HEK293 (cell line): ENCODE data around the gene CEBPZ.
A peak's percentile ranks its signal among the peaks of the same experiment; 100 is the strongest.

Experiments used
- CTCF ChIA-PET: fragments of 350-600 bp; formaldehyde crosslinking; extraction: SDS; loops from one replicate; lab custom pipeline; 2021; ENCODE audit warnings: antibody characterized with exemption; lab: Yijun Ruan, JAX
- POLR2A ChIA-PET: fragments of 300-600 bp; formaldehyde crosslinking; extraction: SDS; loops from one replicate; lab custom pipeline; 2020; ENCODE audit warnings: antibody characterized with exemption, inconsistent platforms; lab: Yijun Ruan, JAX
- H3K27ac ChIP-seq: fragments of 200-500 bp; sonication (Bioruptor generic); 2 replicates; pipeline ENCODE4 v1.5.1; 2014; ENCODE audit warnings: low read depth, low read length, control low read depth, inconsistent platforms; ENCODE audit errors: extremely low read depth
- H3K36me3 ChIP-seq, 2 experiments: fragments of 200-500 bp in 1 of 2; sonication (Bioruptor generic) in 1 of 2; 1 replicate in 1 of 2; 2 replicates in 1 of 2; pipeline ENCODE4 v1.5.1; 2014 to 2017; ENCODE audit warnings: inconsistent platforms in 2 of 2, low read length in 2 of 2; ENCODE audit not compliant: control insufficient read depth in 2 of 2, insufficient read depth in 1 of 2
- H3K4me1 ChIP-seq: fragments of 200-500 bp; sonication (Bioruptor generic); 2 replicates; pipeline ENCODE4 v1.5.1; 2014; ENCODE audit warnings: mild to moderate bottlenecking, low read length, inconsistent platforms; ENCODE audit not compliant: control insufficient read depth, insufficient read depth
- H3K4me3 ChIP-seq: 2 replicates; pipeline ENCODE4 v1.5.1; 2011; ENCODE audit warnings: low read depth, mild to moderate bottlenecking, control low read depth, low read length, moderate library complexity
- H3K9me3 ChIP-seq: fragments of 200-500 bp; sonication (Bioruptor generic); 2 replicates; pipeline ENCODE4 v1.5.1; 2014; ENCODE audit warnings: low read depth, low read length, inconsistent platforms; ENCODE audit not compliant: control insufficient read depth, insufficient read depth
- CTCF ChIP-seq: fragments of 450-650 bp; formaldehyde crosslinking; IDR thresholded peaks from 2 replicates; pipeline ENCODE4 v1.5.1; 2016; ENCODE audit warnings: missing biosample characterization, missing genetic modification characterization
- HOXC10 ChIP-seq: sonication (generic); formaldehyde crosslinking; IDR thresholded peaks from 2 replicates; pipeline ENCODE4 v1.8.1; 2023; ENCODE audit warnings: mild to moderate bottlenecking, missing genetic modification reagents
- IKZF3 ChIP-seq: fragments of 450-650 bp; IDR thresholded peaks from 2 replicates; pipeline ENCODE4 v1.5.0; 2018; ENCODE audit warnings: missing biosample characterization, mild to moderate bottlenecking, missing genetic modification characterization, moderate library complexity
- PRDM6 ChIP-seq: fragments of 450-650 bp; formaldehyde crosslinking; IDR thresholded peaks from 2 replicates; pipeline ENCODE4 v1.5.1; 2017; ENCODE audit warnings: missing biosample characterization, missing genetic modification characterization
- TRIM28 ChIP-seq: IDR thresholded peaks from 2 replicates; pipeline ENCODE4 v1.6.1; 2011; ENCODE audit warnings: low read length, control low read depth, borderline replicate concordance
- ZBTB20 ChIP-seq: fragments of 450-650 bp; formaldehyde crosslinking; IDR thresholded peaks from 2 replicates; pipeline ENCODE4 v1.5.1; 2016; ENCODE audit warnings: missing biosample characterization, missing genetic modification characterization
- ZNF10 ChIP-seq: fragments of 450-650 bp; formaldehyde crosslinking; IDR thresholded peaks from 2 replicates; pipeline ENCODE4 v1.5.1; 2017; ENCODE audit warnings: missing biosample characterization, missing genetic modification characterization
- ZNF211 ChIP-seq: fragments of 450-650 bp; formaldehyde crosslinking; IDR thresholded peaks from 2 replicates; pipeline ENCODE4 v1.5.1; 2016; ENCODE audit warnings: low read depth, missing biosample characterization, missing genetic modification characterization
- ZNF48 ChIP-seq: fragments of 450-650 bp; formaldehyde crosslinking; IDR thresholded peaks from 2 replicates; pipeline ENCODE4 v1.5.1; 2016; ENCODE audit warnings: missing biosample characterization, missing genetic modification characterization
- ZNF521 ChIP-seq: fragments of 450-650 bp; formaldehyde crosslinking; IDR thresholded peaks from 2 replicates; pipeline ENCODE4 v1.5.1; 2017; ENCODE audit warnings: missing biosample characterization, mild to moderate bottlenecking, missing genetic modification characterization
- ZNF530 ChIP-seq: fragments of 450-650 bp; formaldehyde crosslinking; IDR thresholded peaks from 2 replicates; pipeline ENCODE4 v1.5.1; 2016; ENCODE audit warnings: low read depth, missing biosample characterization, missing genetic modification characterization
- ZNF558 ChIP-seq: fragments of 450-650 bp; formaldehyde crosslinking; IDR thresholded peaks from 2 replicates; pipeline ENCODE4 v1.5.1; 2016; ENCODE audit warnings: missing biosample characterization, missing genetic modification characterization
- ZNF621 ChIP-seq: fragments of 450-650 bp; formaldehyde crosslinking; IDR thresholded peaks from 2 replicates; pipeline ENCODE4 v1.5.1; 2017; ENCODE audit warnings: missing biosample characterization, missing genetic modification characterization
- ZNF623 ChIP-seq: fragments of 450-650 bp; formaldehyde crosslinking; IDR thresholded peaks from 2 replicates; pipeline ENCODE4 v1.5.1; 2016; ENCODE audit warnings: missing biosample characterization, missing genetic modification characterization
- ZNF654 ChIP-seq: fragments of 450-650 bp; formaldehyde crosslinking; IDR thresholded peaks from 2 replicates; pipeline ENCODE4 v1.5.1; 2016; ENCODE audit warnings: low read depth, missing biosample characterization, missing genetic modification characterization
- ZNF76 ChIP-seq: fragments of 450-650 bp; formaldehyde crosslinking; IDR thresholded peaks from 2 replicates; pipeline ENCODE4; 2016; ENCODE audit warnings: low read depth, missing biosample characterization, missing genetic modification characterization, borderline replicate concordance
- ZNF785 ChIP-seq: fragments of 450-650 bp; formaldehyde crosslinking; IDR thresholded peaks from 2 replicates; pipeline ENCODE4 v1.5.1; 2016; ENCODE audit warnings: missing biosample characterization, missing genetic modification characterization
- ZSCAN18 ChIP-seq: fragments of 450-650 bp; formaldehyde crosslinking; IDR thresholded peaks from 2 replicates; pipeline ENCODE4 v1.5.1; 2016; ENCODE audit warnings: missing biosample characterization, missing genetic modification characterization

Gene CEBPZ

GRCh38 chr2:37173741-37174140 lies 57.7 kb downstream of the CEBPZ start:
- no peak for TF ChIP-seq ZSCAN18 (tag by site-specific recombination)
- TF ChIP-seq ZNF558 (tag by site-specific recombination) = no peak
- TF ChIP-seq ZNF785 (tag by site-specific recombination) = no peak
- no peak for TF ChIP-seq TRIM28
- no peak for TF ChIP-seq ZNF76 (tag by site-specific recombination)
- no peak for TF ChIP-seq ZNF530
- TF ChIP-seq PRDM6 (tag by site-specific recombination) = no peak
- TF ChIP-seq ZNF211 (tag by site-specific recombination) = no peak
- no peak for TF ChIP-seq ZNF621 (tag by site-specific recombination)
- no peak for TF ChIP-seq ZNF623 (tag by site-specific recombination)
- TF ChIP-seq HOXC10 (CRISPR knock-in tag) = no peak
- H3K4me1 ChIP-seq = no peaks in the 10 kb centered on the region
- H3K27ac ChIP-seq = no peak overlapping the region
- ChIA-PET POLR2A (no interaction called here), CTCF (no interaction called here)
- no peaks in the 10 kb centered on the region for H3K9me3 ChIP-seq
- H3K36me3 ChIP-seq = no peaks in the 10 kb centered on the region
- no peak overlapping the region for H3K4me3 ChIP-seq

- no peaks in the 10 kb centered on the region for H3K9me3 ChIP-seq
- ChIA-PET POLR2A (no interaction called here), CTCF (interaction anchor here (0.6 to 1.5 kb wide), 4 partner anchors 65 to 779 kb away, joined by 3 read pairs; no protein-coding TSS in a partner anchor)
- H3K36me3 ChIP-seq = no peaks in the 10 kb centered on the region
- no peaks in the 10 kb centered on the region for H3K4me1 ChIP-seq
- no peak overlapping the region for H3K4me3 ChIP-seq
- no peak for TF ChIP-seq ZNF10 (tag by site-specific recombination)
- H3K27ac ChIP-seq = no peak overlapping the region
Measured at GRCh38 chr2:37171624-37171950, 59.8 kb downstream of the CEBPZ start.

GRCh38 chr2:37168217-37168981 lies 63.0 kb downstream of the CEBPZ start:
- TF ChIP-seq IKZF3 (tag by site-specific recombination) (no peak), ZNF48 (tag by site-specific recombination) (no peak), ZNF521 (no peak), ZNF654 (tag by site-specific recombination) (peak; percentile 73), CTCF (tag by site-specific recombination) (peak; percentile 33; the same call in 1 of the 2 replicates), ZBTB20 (tag by site-specific recombination) (peak; percentile 40; the same call in 1 of the 2 replicates)
- Histone ChIP-seq H3K9me3 (no peaks in the 10 kb centered on the region), H3K4me3 (no peak overlapping the region), H3K27ac (no peak overlapping the region), H3K4me1 (no peaks in the 10 kb centered on the region), H3K36me3 (no peaks in the 10 kb centered on the region)
- ChIA-PET POLR2A (no interaction called here), CTCF (interaction anchor here (0.5 to 2.0 kb wide), 27 partner anchors 8 to 1166 kb away, joined by 3 to 22 read pairs (median 3); partner anchors contain the start of gene EIF2AK2)
